ENCODE results near the gene SYAP1.

DNA sequence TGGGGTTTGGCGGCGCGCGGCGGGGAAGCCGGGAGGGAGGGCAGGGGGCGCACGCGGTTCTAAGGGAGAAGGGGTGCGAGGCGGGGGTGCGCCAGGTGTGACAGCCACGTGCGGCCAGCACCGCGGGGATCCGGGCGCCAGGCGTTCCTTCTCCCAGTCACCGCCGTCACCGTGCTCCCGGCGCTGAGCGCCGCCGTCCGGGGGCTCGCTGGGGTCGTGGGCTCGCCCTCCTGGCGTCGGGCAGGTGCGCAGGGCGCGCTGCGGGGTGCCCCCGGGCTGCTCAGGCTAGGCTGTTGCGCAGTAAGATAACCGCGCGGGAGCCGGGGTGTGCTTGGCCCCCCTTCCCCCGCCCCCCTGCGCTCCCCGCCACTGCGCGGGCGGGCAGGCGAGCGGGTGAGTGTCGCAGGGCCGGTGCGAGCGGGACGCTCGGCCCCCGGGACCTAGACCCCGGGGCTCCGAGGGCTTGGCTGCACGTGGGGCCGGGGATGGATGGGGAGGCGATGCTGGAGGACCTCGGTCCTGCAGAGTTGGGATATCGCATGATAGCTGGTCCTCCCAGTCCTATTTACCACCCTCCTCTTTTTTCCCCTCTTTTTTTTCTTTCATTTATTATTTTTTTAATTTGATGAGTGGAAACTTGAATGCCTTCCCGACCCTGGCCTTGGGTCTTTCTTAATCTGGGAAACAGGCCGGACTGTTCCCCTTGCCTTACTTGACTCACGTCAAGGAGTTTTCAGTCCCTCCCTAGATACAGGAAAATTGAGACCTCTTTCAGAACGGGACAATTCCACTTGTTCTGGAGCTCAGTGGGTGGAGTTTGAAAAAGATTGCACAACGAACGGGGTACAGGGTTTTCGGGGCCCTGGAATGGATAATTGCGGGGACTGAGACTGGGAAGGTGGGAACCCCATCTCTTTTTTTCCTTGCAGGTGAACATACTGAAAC is 67.7 kb downstream of the SYAP1 start:
- TF ChIP-seq CTCF (IDR thresholded peaks at IDR 0.05) (no peak), EP300 (IDR thresholded peaks at IDR 0.05) (no peak), POLR2A (IDR thresholded peaks at IDR 0.05) (no peak)

Data from gastroesophageal sphincter (tissue), 3 donors.